Endothelial cell of umbilical vein (primary cell): ENCODE results near the gene SORCS1. TPM values are rescaled to one million over a fixed set of nuclear protein-coding genes. Genes with fewer than 3 reads are reported as not detected.

Experiments
- BruUV-seq: library from RNA; stranded (reverse); fragments of 400-500 nt; replicated peaks from 2 replicates; lab custom pipeline; 2021; lab: Mats Ljungman, UMichigan
- CTCF ChIA-PET: fragments of 300-600, 350-600 bp; sonication (Branson Sonifier 250); formaldehyde crosslinking; loops from one replicate; lab custom pipeline; 2021; ENCODE audit warnings: antibody characterized with exemption, inconsistent platforms; lab: Charles Lee
- POLR2A ChIA-PET: fragments of 300-600, 350-600 bp; sonication (Branson Sonifier 250); formaldehyde crosslinking; loops from one replicate; lab custom pipeline; 2021; ENCODE audit warnings: antibody characterized with exemption, inconsistent platforms; lab: Charles Lee
- DNase-seq: peaks from one replicate; pipeline ENCODE4 v3.0.0-alpha.2; 2011; ENCODE audit warnings: low read depth, low spot score
- FAIRE-seq: peaks from 2 replicates; lab custom pipeline; 2011; peaks lifted over from hg19 to GRCh38; lab: Jason Lieb, UNC
- H2AFZ ChIP-seq: 2 replicates; pipeline ENCODE4 v1.6.0; 2012; ENCODE audit warnings: low read depth, low read length, control low read depth, inconsistent platforms
- H3K27ac ChIP-seq: 2 replicates; pipeline ENCODE4 v1.5.1; 2011; ENCODE audit warnings: low read depth, mild to moderate bottlenecking, control low read depth, low read length, moderate library complexity; ENCODE audit not compliant: insufficient read depth
- H3K27me3 ChIP-seq, 2 experiments: 2 replicates each; pipeline versions ENCODE4 v1.6.0 to v1.6.1; 2011; ENCODE audit warnings: low read length in 2 of 2, mixed read lengths in 1 of 2; ENCODE audit not compliant: control insufficient read depth in 2 of 2, insufficient read depth in 2 of 2
- H3K36me3 ChIP-seq, 2 experiments: 2 replicates in 1 of 2; 3 replicates in 1 of 2; pipeline ENCODE4 v1.5.1; 2011; ENCODE audit warnings: low read length in 2 of 2, mild to moderate bottlenecking in 1 of 2, moderate library complexity in 1 of 2; ENCODE audit not compliant: control insufficient read depth in 2 of 2, insufficient read depth in 2 of 2; ENCODE audit errors: extremely low read depth in 1 of 2
- H3K4me1 ChIP-seq: 3 replicates; pipeline ENCODE4 v1.5.1; 2011; ENCODE audit warnings: mild to moderate bottlenecking, low read length; ENCODE audit not compliant: control insufficient read depth, insufficient read depth; ENCODE audit errors: extremely low read depth
- H3K4me2 ChIP-seq: 2 replicates; pipeline ENCODE4 v1.6.1; 2011; ENCODE audit warnings: low read length, control low read depth, mixed read lengths; ENCODE audit not compliant: insufficient read depth
- H3K4me3 ChIP-seq, 3 experiments: fragments of 200-600 bp in 1 of 3; sonication (generic), shearing (Covaris generic) in 1 of 3; replicated peaks in 1 of 3; 2 replicates each; pipeline ENCODE4 v1.5.1; 2011 to 2016; ENCODE audit warnings: control low read depth in 3 of 3, low read length in 3 of 3, mild to moderate bottlenecking in 2 of 3, inconsistent platforms in 1 of 3, low read depth in 1 of 3, moderate library complexity in 1 of 3; ENCODE audit not compliant: insufficient read depth in 1 of 3
- H3K79me2 ChIP-seq: 2 replicates; pipeline ENCODE4 v1.6.0; 2012; ENCODE audit warnings: low read length, inconsistent platforms; ENCODE audit not compliant: control insufficient read depth, insufficient read depth
- H3K9ac ChIP-seq: replicated peaks from 2 replicates; pipeline ENCODE3; 2011; ENCODE audit warnings: low read length, control low read depth; ENCODE audit not compliant: insufficient read depth; ENCODE audit errors: extremely low read depth
- H3K9me1 ChIP-seq: replicated peaks from 3 replicates; pipeline ENCODE4 v1.6.0; 2011; ENCODE audit warnings: mild to moderate bottlenecking, low read length; ENCODE audit not compliant: control insufficient read depth, insufficient read depth; ENCODE audit errors: extremely low read depth
- H3K9me3 ChIP-seq: replicated peaks from 2 replicates; pipeline ENCODE4 v1.5.1; 2012; ENCODE audit warnings: low read length, inconsistent platforms; ENCODE audit not compliant: control insufficient read depth, insufficient read depth
- H4K20me1 ChIP-seq: replicated peaks from 2 replicates; pipeline ENCODE3; 2011; ENCODE audit warnings: mild to moderate bottlenecking, low read length; ENCODE audit not compliant: control insufficient read depth, insufficient read depth; ENCODE audit errors: extremely low read depth
- CTCF ChIP-seq, 2 donors: IDR thresholded peaks; 1 replicate in 1 of 2; 2 replicates in 1 of 2; pipeline ENCODE4 v1.5.1; 2011; ENCODE audit warnings: low read length in 2 of 2, mild to moderate bottlenecking in 2 of 2, moderate library complexity in 2 of 2, control low read depth in 1 of 2, inconsistent platforms in 1 of 2, low read depth in 1 of 2; ENCODE audit not compliant: insufficient read depth in 1 of 2; ENCODE audit errors: extremely low read depth in 1 of 2
- EZH2 ChIP-seq: IDR thresholded peaks from 2 replicates; pipeline ENCODE4 v1.6.1; 2012; ENCODE audit warnings: borderline replicate concordance, low read depth, mild to moderate bottlenecking, moderate library complexity, low read length, inconsistent platforms; ENCODE audit not compliant: severe bottlenecking
- FOS ChIP-seq: IDR thresholded peaks from 2 replicates; pipeline ENCODE4 v1.6.1; 2011; ENCODE audit warnings: mild to moderate bottlenecking, low read length, moderate library complexity, borderline replicate concordance; ENCODE audit not compliant: insufficient read depth
- GATA2 ChIP-seq: IDR thresholded peaks from 2 replicates; pipeline ENCODE4 v1.7.0; 2011; ENCODE audit warnings: low read depth, mild to moderate bottlenecking, moderate library complexity, mixed read lengths, low read length; ENCODE audit not compliant: insufficient read length, insufficient read depth
- JUN ChIP-seq: IDR thresholded peaks from 2 replicates; pipeline ENCODE4 v1.6.1; 2011; ENCODE audit warnings: borderline replicate concordance, low read depth; ENCODE audit not compliant: insufficient read length, insufficient read depth
- MAX ChIP-seq: IDR thresholded peaks from 2 replicates; pipeline ENCODE4 v1.6.1; 2011; ENCODE audit not compliant: insufficient read depth, insufficient read length
- MYC ChIP-seq: IDR thresholded peaks from one replicate; pipeline ENCODE4 v1.6.1; 2011; ENCODE audit warnings: mild to moderate bottlenecking, low read depth, low read length
- POLR2A ChIP-seq: IDR thresholded peaks from 2 replicates; pipeline ENCODE4 v1.6.1; 2012; ENCODE audit warnings: low read depth, mild to moderate bottlenecking, control low read depth, low read length
- POLR2AphosphoS5 ChIP-seq: IDR thresholded peaks from 2 replicates; pipeline ENCODE4 v1.6.1; 2012; ENCODE audit warnings: low read depth, mild to moderate bottlenecking, control low read depth, low read length, moderate library complexity; ENCODE audit not compliant: insufficient read depth
- dilution Hi-C: fragments of 300-500 bp; cut with MboI; formaldehyde crosslinking; loops from one replicate; pipeline ENCODE4 v1.15.0; 2019; ENCODE audit warnings: low sequenced_read_pairs; ENCODE audit not compliant: extremely low pct_ligation_motif_present
- intact Hi-C: fragments of 100-400 bp; cut with micrococcal nuclease; formaldehyde crosslinking; loops from one replicate; pipeline ENCODE4 v1.10.0; 2022
- polyA plus RNA-seq, 4 experiments: library from polyadenylated mRNA; depleted of rRNA in 3 of 4; stranded (reverse) in 3 of 4; unstranded in 1 of 4; fragments of >200 nt; gene quantifications; 2 replicates each; pipeline versions ENCODE4 v1.2.1 to v1.2.3, GENCODE V29; 2011 to 2012; ENCODE audit warnings: missing spikeins in 1 of 4
- total RNA-seq: library from RNA; stranded (reverse); gene quantifications from 2 replicates; pipeline ENCODE4 v1.2.3, GENCODE V29; 2021

SORCS1 gene
- total and polyA plus RNA-seq, 2 donors (not counting 3 experiments of a cell fraction or from before 2014, with no cell fraction given): not detected

- Histone ChIP-seq H3K9ac (no peak overlapping the region), H3K4me2 (no peak overlapping the region), H3K79me2 (no peaks in the 10 kb centered on the region), H3K27ac (no peak overlapping the region), H3K27me3 (no peaks in the 10 kb centered on the region), H3K4me1 (no peaks in the 10 kb centered on the region), H3K9me3 (peaks cover 3% of the 10 kb centered on the region), H3K4me3 (no peak overlapping the region), H2AFZ (no peak overlapping the region), H3K9me1 (no peaks in the 10 kb centered on the region), H3K36me3 (no peaks in the 10 kb centered on the region), H4K20me1 (no peaks in the 10 kb centered on the region)
- POLR2A ChIA-PET: no interaction called here
- intact Hi-C loops: no loop called here
- TF ChIP-seq EZH2: no peak
- no peak for TF ChIP-seq POLR2AphosphoS5
- dilution Hi-C loops: no loop called here
- BruUV-seq: no TSS peak
- FAIRE-seq: no peak
- no peak for DNase-seq
- CTCF ChIA-PET: no interaction called here
Observed at GRCh38 chr10:106582291-106582690, 582.2 kb downstream of the SORCS1 start.

GRCh38 chr10:106577756-106578155, 586.8 kb downstream of the SORCS1 start:
- H2AFZ ChIP-seq: no peak overlapping the region
- no peak overlapping the region for H3K4me3 ChIP-seq
- H3K79me2 ChIP-seq: no peaks in the 10 kb centered on the region
- ChIA-PET POLR2A (no interaction called here), CTCF (no interaction called here)
- no peaks in the 10 kb centered on the region for H4K20me1 ChIP-seq
- intact Hi-C loops (no loop called here), dilution Hi-C loops (no loop called here)
- H3K4me1 ChIP-seq: no peaks in the 10 kb centered on the region
- no peak overlapping the region for H3K9ac ChIP-seq
- H3K9me3 ChIP-seq: no peaks in the 10 kb centered on the region
- DNase-seq: no peak
- no TSS peak for BruUV-seq
- H3K27me3 ChIP-seq: no peaks in the 10 kb centered on the region
- TF ChIP-seq MAX (no peak), MYC (no peak), CTCF (IDR thresholded peaks at IDR 0.05; ENCODE audit: extremely low read depth in 1 of 2, insufficient read depth in 1 of 2, low read depth in 1 of 2, low read length in 2 of 2) (no peak), FOS (no peak), EZH2 (no peak), POLR2A (no peak), GATA2 (no peak), POLR2AphosphoS5 (no peak), JUN (no peak)
- no peaks in the 10 kb centered on the region for H3K9me1 ChIP-seq
- H3K36me3 ChIP-seq: no peaks in the 10 kb centered on the region
- no peak for FAIRE-seq
- no peak overlapping the region for H3K27ac ChIP-seq
- no peak overlapping the region for H3K4me2 ChIP-seq
